A673 (cell line): ENCODE measurements around the gene CYP4Z1.

ENCODE experiments used
- EZH2 ChIP-seq: fragments of 200-600 bp; sonication (generic); IDR thresholded peaks from 2 replicates; pipeline ENCODE4 v1.6.1; 2017; ENCODE audit warnings: borderline replicate concordance, low read depth, mild to moderate bottlenecking, mixed read lengths, antibody characterized with exemption, low read length; ENCODE audit not compliant: poor library complexity, severe bottlenecking
- TF ChIP-seq, protein P1 (sequence below): fragments of 300-800, 200-600 bp; sonication (generic); conservative IDR thresholded peaks from 2 replicates; pipeline ENCODE4 v1.5.1; 2017; ENCODE audit warnings: low read depth, mild to moderate bottlenecking, antibody characterized with exemption, low read length, moderate library complexity, mixed read lengths

DNA sequence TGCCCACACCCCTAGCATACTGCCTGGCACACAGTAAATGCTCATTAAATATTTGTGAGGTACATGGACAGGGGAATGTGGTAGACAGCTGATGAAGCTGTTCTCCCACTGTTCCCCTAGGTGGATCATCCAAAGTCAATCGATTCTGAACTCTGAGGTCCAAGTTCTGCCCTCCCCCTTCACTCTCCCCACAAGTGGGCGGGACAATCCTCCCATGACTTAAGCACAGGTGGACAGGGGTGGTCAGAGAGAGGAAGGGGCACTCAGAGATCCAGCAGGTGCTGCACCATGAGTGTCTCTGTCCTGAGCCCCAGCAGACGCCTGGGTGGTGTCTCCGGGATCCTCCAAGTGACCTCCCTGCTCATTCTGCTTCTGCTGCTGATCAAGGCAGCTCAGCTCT, 70.2 kb downstream of the CYP4Z1 start, which contains the start of gene CYP4A22:
- TF ChIP-seq EZH2: no peak
- TF ChIP-seq, protein P1, sequence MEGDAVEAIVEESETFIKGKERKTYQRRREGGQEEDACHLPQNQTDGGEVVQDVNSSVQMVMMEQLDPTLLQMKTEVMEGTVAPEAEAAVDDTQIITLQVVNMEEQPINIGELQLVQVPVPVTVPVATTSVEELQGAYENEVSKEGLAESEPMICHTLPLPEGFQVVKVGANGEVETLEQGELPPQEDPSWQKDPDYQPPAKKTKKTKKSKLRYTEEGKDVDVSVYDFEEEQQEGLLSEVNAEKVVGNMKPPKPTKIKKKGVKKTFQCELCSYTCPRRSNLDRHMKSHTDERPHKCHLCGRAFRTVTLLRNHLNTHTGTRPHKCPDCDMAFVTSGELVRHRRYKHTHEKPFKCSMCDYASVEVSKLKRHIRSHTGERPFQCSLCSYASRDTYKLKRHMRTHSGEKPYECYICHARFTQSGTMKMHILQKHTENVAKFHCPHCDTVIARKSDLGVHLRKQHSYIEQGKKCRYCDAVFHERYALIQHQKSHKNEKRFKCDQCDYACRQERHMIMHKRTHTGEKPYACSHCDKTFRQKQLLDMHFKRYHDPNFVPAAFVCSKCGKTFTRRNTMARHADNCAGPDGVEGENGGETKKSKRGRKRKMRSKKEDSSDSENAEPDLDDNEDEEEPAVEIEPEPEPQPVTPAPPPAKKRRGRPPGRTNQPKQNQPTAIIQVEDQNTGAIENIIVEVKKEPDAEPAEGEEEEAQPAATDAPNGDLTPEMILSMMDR: no peak
